Measurements from ENCODE around the gene TRAF5.

GRCh38 chr1:211349741-211350140, 23.1 kb downstream of the TRAF5 start:
- TF ChIP-seq POLR2A (IDR thresholded peaks at IDR 0.05) (no peak), CTCF (IDR thresholded peaks at IDR 0.05) (no peak)

Data from adrenal gland (tissue), 5 donors.